Fibroblast of lung (primary cell): Measurements from ENCODE around the gene ZSWIM6. TPM values are rescaled to one million over a fixed set of nuclear protein-coding genes. Genes with fewer than 3 reads are reported as not detected.

Experiments used
- DNase-seq, 2 donors: peaks; one replicate each; pipeline versions ENCODE4 v3.0.0 to v3.0.0-alpha.2; 2010; ENCODE audit warnings: low read depth in 2 of 2
- H2AFZ ChIP-seq: 2 replicates; pipeline ENCODE4 v1.5.1; 2012; ENCODE audit warnings: low read length, control low read depth, inconsistent platforms
- H3K27ac ChIP-seq: 2 replicates; pipeline ENCODE4 v1.5.1; 2011; ENCODE audit warnings: low read length, control low read depth; ENCODE audit not compliant: insufficient read depth
- H3K27me3 ChIP-seq: 2 replicates; pipeline ENCODE4 v1.5.1; 2011; ENCODE audit warnings: mild to moderate bottlenecking, low read length; ENCODE audit not compliant: control insufficient read depth, insufficient read depth
- H3K36me3 ChIP-seq: 2 replicates; pipeline ENCODE4 v1.5.1; 2011; ENCODE audit warnings: low read length; ENCODE audit not compliant: control insufficient read depth, insufficient read depth
- H3K4me1 ChIP-seq: 2 replicates; pipeline ENCODE4 v1.5.1; 2011; ENCODE audit warnings: low read length; ENCODE audit not compliant: control insufficient read depth, insufficient read depth; ENCODE audit errors: extremely low read depth
- H3K4me2 ChIP-seq: 2 replicates; pipeline ENCODE4 v1.5.1; 2011; ENCODE audit warnings: low read length, control low read depth; ENCODE audit not compliant: insufficient read depth; ENCODE audit errors: extremely low read depth
- H3K4me3 ChIP-seq, 4 experiments: fragments of 200-600 bp in 1 of 4; sonication (generic) in 1 of 4; replicated peaks in 1 of 4; 2 replicates each; pipeline ENCODE4 v1.5.1; 2011 to 2016; ENCODE audit warnings: low read length in 4 of 4, low read depth in 3 of 4, mild to moderate bottlenecking in 3 of 4, control low read depth in 2 of 4, inconsistent platforms in 1 of 4, mixed read lengths in 1 of 4; ENCODE audit not compliant: insufficient read depth in 1 of 4; ENCODE audit errors: control extremely low read depth in 1 of 4
- H3K79me2 ChIP-seq: 2 replicates; pipeline ENCODE4 v1.5.1; 2012; ENCODE audit warnings: mild to moderate bottlenecking, low read length, inconsistent platforms; ENCODE audit not compliant: control insufficient read depth, insufficient read depth
- H3K9ac ChIP-seq: 2 replicates; pipeline ENCODE4 v1.5.1; 2011; ENCODE audit warnings: mild to moderate bottlenecking, low read length, control low read depth; ENCODE audit not compliant: insufficient read depth
- H3K9me3 ChIP-seq: 2 replicates; pipeline ENCODE4 v1.5.1; 2012; ENCODE audit warnings: low read depth, low read length; ENCODE audit not compliant: control insufficient read depth, insufficient read depth
- H4K20me1 ChIP-seq: 2 replicates; pipeline ENCODE4 v1.5.1; 2011; ENCODE audit warnings: low read length; ENCODE audit not compliant: control insufficient read depth, insufficient read depth; ENCODE audit errors: extremely low read depth
- EZH2 ChIP-seq: IDR thresholded peaks from 2 replicates; pipeline ENCODE4 v1.5.1; 2012; ENCODE audit warnings: low read length, control low read depth, mild to moderate bottlenecking; ENCODE audit errors: missing control alignments
- polyA plus RNA-seq, 2 donors: library from polyadenylated mRNA; depleted of rRNA in 1 of 2; stranded (reverse) in 1 of 2; unstranded in 1 of 2; fragments of >200 nt; gene quantifications; 2 replicates each; pipeline ENCODE4 v1.2.1, GENCODE V29; 2011 to 2012; ENCODE audit warnings: missing spikeins in 1 of 2
- total RNA-seq: library from RNA; depleted of rRNA; stranded (reverse); fragments of >200 nt; gene quantifications from 2 replicates; pipeline ENCODE4 v1.2.1, GENCODE V29; 2014
- TF ChIP-seq, protein P1 (sequence below), 2 donors: IDR thresholded peaks in 1 of 2; conservative IDR thresholded peaks in 1 of 2; 1 replicate in 1 of 2; 2 replicates in 1 of 2; pipeline ENCODE4 v1.5.1; 2011 to 2012; ENCODE audit warnings: low read length in 2 of 2, control low read depth in 1 of 2, inconsistent platforms in 1 of 2, low read depth in 1 of 2, mild to moderate bottlenecking in 1 of 2

ZSWIM6 gene
- total and polyA plus RNA-seq, 2 donors (not counting 1 experiment from before 2014, with no cell fraction given), result 23.5 to 26.6 TPM

DNA sequence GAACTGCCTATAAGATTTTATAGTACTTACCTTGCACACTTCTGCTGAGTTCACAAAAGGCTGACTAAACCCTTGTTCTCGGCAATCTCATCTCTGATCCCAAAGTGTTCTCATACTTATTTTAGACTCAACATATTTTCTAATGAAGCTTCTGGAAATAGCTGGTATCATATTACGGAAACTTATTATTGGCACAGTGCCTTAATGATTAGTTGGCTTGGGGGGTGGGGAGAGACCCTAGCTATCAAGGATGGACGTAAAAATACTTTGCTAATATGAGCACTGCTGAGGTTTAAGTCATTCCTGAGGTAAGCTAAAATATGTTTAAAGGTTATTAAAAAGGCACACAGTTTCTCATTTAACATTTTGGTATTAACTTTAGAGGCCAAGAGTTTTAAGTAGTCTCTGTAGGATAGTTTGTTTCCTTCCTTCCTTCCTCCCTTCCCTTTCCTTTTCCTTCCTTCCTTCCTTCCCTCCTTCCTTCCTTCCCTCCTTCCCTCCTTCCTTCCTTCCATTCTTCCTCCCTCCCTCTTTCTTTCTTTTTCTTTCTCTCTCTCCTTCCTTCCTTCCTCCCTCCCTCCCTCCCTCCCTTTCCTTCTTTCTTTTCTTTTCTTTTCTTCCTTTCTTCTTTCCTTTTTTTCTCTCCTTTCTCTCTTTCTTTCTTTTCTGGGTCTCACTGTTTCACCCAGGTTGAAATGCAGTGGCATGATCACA lies 31.5 kb downstream of the ZSWIM6 start:
- no peaks in the 10 kb centered on the region for H3K9me3 ChIP-seq
- no peaks in the 10 kb centered on the region for H3K27me3 ChIP-seq
- H3K4me1 ChIP-seq, result peaks cover 2% of the 10 kb centered on the region
- H3K9ac ChIP-seq, result no peak overlapping the region
- no peak overlapping the region for H3K27ac ChIP-seq
- peaks cover 86% of the 10 kb centered on the region for H3K79me2 ChIP-seq
- no peaks in the 10 kb centered on the region for H4K20me1 ChIP-seq
- H2AFZ ChIP-seq, result no peak overlapping the region
- H3K4me2 ChIP-seq, result no peak overlapping the region
- peak in 1 of 2 donors; percentile 37 for DNase-seq
- no peak overlapping the region for H3K4me3 ChIP-seq
- TF ChIP-seq, protein P1, sequence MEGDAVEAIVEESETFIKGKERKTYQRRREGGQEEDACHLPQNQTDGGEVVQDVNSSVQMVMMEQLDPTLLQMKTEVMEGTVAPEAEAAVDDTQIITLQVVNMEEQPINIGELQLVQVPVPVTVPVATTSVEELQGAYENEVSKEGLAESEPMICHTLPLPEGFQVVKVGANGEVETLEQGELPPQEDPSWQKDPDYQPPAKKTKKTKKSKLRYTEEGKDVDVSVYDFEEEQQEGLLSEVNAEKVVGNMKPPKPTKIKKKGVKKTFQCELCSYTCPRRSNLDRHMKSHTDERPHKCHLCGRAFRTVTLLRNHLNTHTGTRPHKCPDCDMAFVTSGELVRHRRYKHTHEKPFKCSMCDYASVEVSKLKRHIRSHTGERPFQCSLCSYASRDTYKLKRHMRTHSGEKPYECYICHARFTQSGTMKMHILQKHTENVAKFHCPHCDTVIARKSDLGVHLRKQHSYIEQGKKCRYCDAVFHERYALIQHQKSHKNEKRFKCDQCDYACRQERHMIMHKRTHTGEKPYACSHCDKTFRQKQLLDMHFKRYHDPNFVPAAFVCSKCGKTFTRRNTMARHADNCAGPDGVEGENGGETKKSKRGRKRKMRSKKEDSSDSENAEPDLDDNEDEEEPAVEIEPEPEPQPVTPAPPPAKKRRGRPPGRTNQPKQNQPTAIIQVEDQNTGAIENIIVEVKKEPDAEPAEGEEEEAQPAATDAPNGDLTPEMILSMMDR (conservative IDR thresholded peaks at IDR 0.05 in 1 of 2, IDR thresholded peaks at IDR 0.05 in 1 of 2; ENCODE audit: low read depth in 1 of 2, low read length in 2 of 2), result no peak
- TF ChIP-seq EZH2, result no peak
- no peaks in the 10 kb centered on the region for H3K36me3 ChIP-seq

DNA sequence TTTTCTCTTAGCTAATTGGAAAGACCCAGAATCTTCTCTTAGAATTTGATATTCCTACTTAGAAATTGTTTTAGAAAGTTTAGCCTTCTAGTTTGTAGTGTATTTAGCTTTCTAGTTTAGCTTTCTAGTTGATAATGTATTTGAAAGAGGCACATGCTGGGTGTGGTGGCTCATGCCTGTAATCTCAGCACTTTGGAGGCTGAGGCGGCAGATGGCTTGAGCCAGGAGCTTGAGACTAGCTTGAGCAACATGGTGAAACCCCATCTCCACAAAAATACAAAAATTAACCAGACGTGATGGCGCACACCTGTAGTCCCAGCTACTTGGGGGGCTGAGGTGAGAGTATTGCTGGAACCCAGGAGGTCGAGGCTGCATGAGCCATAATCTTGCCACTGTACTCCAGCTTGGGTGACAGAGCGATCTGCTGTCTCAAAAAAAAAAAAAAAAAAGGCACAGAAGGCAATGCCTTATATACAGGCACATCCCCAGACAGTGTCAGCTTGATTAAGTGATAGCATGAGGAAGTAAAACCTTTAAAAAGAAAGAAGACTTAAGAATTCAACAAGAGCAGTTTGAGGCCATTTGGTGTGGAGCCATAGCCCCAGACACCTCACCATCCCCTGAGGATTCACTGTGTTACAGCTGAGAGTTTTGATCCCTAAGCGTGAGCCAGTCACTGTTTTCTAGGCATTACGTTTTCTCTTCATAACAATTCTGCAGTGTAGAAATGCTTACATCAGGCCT lies 34.6 kb downstream of the ZSWIM6 start:
- Histone ChIP-seq H3K4me2 (no peak overlapping the region), H3K4me3 (no peak overlapping the region), H3K9ac (no peak overlapping the region), H3K79me2 (peaks cover 84% of the 10 kb centered on the region), H4K20me1 (no peaks in the 10 kb centered on the region), H3K4me1 (peaks cover 2% of the 10 kb centered on the region), H3K27me3 (no peaks in the 10 kb centered on the region), H3K9me3 (no peaks in the 10 kb centered on the region), H3K27ac (no peak overlapping the region), H2AFZ (no peak overlapping the region), H3K36me3 (no peaks in the 10 kb centered on the region)
- DNase-seq, result no peak
- TF ChIP-seq, protein P1 (conservative IDR thresholded peaks at IDR 0.05 in 1 of 2, IDR thresholded peaks at IDR 0.05 in 1 of 2; ENCODE audit: low read depth in 1 of 2, low read length in 2 of 2), result no peak
- TF ChIP-seq EZH2, result no peak

DNA sequence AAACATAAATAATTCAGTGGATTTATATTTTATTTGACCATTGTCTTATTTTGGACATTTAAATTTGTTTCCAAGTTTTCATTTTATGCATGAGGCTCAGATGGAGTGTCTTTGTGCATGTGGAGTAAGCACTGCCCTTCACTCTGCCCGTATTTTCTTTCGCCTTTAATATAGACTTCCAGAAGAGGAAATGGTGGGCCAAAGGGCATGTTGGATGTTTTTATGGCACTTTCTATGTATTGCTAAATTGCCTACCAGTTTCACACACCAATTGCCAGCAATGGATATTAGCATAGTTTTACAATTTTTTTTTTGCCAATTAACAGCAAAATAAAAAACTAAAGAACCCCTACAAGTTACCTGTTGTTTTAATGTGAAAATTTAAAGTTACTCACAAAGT lies 38.4 kb downstream of the ZSWIM6 start:
- no peak for TF ChIP-seq EZH2
- TF ChIP-seq, protein P1 (conservative IDR thresholded peaks at IDR 0.05 in 1 of 2, IDR thresholded peaks at IDR 0.05 in 1 of 2; ENCODE audit: low read depth in 1 of 2, low read length in 2 of 2), result no peak
- H3K4me2 ChIP-seq, result no peak overlapping the region
- no peaks in the 10 kb centered on the region for H3K4me1 ChIP-seq
- H3K9me3 ChIP-seq, result no peaks in the 10 kb centered on the region
- H3K9ac ChIP-seq, result no peak overlapping the region
- H2AFZ ChIP-seq, result no peak overlapping the region
- no peaks in the 10 kb centered on the region for H4K20me1 ChIP-seq
- no peak overlapping the region for H3K27ac ChIP-seq
- no peaks in the 10 kb centered on the region for H3K36me3 ChIP-seq
- no peak for DNase-seq
- H3K4me3 ChIP-seq, result no peak overlapping the region
- H3K79me2 ChIP-seq, result peaks cover 77% of the 10 kb centered on the region
- H3K27me3 ChIP-seq, result no peaks in the 10 kb centered on the region
